BJ (cell line): ENCODE measurements around the gene PMEPA1. TPM values are rescaled to one million over a fixed set of nuclear protein-coding genes. Genes with fewer than 3 reads are reported as not detected.

Source experiments
- CTCF ChIA-PET: fragments of 350-600 bp; formaldehyde crosslinking; extraction: SDS; loops from one replicate; lab custom pipeline; 2021; ENCODE audit warnings: antibody characterized with exemption, inconsistent platforms; lab: Yijun Ruan, JAX
- POLR2A ChIA-PET: fragments of 300-600 bp; sonication (Branson Sonifier 250); formaldehyde crosslinking; extraction: SDS; loops from one replicate; lab custom pipeline; 2021; ENCODE audit warnings: antibody characterized with exemption; lab: Charles Lee
- DNase-seq: peaks from one replicate; pipeline ENCODE4 v3.0.0-alpha.2; 2011; ENCODE audit warnings: low read depth
- H3K27me3 ChIP-seq: 2 replicates; pipeline ENCODE4 v1.6.0; 2011; ENCODE audit warnings: low read length; ENCODE audit not compliant: control insufficient read depth, insufficient read depth
- H3K36me3 ChIP-seq: 2 replicates; pipeline ENCODE4 v1.5.1; 2011; ENCODE audit warnings: low read length; ENCODE audit not compliant: control insufficient read depth, insufficient read depth
- H3K4me3 ChIP-seq: 2 replicates; pipeline ENCODE4 v1.5.1; 2011; ENCODE audit warnings: low read depth, mild to moderate bottlenecking, control low read depth, low read length
- polyA plus RNA-seq: library from polyadenylated mRNA; depleted of rRNA; stranded (reverse); fragments of >200 nt; gene quantifications from 2 replicates; pipeline ENCODE4 v1.2.3, GENCODE V29; 2011
- TF ChIP-seq, protein P1 (sequence below): IDR thresholded peaks from 2 replicates; pipeline ENCODE4 v1.5.1; 2011; ENCODE audit warnings: low read depth, mild to moderate bottlenecking, control low read depth, inconsistent platforms, low read length, moderate library complexity; ENCODE audit not compliant: insufficient read depth

PMEPA1 gene
- polyA plus RNA-seq, 1 experiment: 5.0 TPM

DNA sequence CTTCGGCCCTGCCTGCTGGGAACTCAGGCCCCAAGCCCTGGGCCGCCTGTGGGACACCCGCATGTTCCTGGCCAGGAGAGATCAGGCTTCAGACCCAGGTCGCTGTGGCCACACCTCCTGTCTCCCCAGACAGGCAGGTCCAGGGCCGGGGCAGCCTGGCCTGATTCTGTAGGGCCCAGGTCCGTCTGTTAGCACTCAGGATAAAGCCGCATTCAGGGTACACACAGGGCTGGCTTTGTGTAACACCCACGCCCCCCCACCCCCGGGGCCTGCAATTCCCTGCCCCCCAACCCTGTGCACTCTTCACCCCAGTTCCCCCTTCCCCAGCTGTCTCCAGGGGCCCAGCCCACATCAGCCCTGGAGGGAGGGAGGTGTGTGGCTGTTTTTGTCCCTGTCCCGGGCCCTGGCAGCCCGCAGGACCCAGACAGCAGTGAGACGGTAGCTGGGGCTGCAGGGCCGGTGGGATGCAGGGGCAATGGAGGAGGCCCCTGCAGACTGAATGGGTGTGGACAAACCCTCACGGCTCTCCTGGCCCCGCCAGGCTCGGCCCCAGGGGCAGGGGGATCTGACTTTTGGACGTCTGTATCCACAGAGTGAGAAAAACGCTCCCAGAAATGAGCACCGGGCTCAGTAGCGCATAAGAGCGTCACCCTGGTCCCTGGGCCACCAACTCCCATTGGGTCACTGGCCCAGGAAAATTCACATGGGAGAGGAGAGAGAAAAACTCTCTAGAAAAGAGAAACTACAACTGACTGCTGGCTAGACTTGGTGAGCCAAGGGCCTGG is 47.2 kb downstream of the PMEPA1 start:
- POLR2A ChIA-PET: no interaction called here

DNA sequence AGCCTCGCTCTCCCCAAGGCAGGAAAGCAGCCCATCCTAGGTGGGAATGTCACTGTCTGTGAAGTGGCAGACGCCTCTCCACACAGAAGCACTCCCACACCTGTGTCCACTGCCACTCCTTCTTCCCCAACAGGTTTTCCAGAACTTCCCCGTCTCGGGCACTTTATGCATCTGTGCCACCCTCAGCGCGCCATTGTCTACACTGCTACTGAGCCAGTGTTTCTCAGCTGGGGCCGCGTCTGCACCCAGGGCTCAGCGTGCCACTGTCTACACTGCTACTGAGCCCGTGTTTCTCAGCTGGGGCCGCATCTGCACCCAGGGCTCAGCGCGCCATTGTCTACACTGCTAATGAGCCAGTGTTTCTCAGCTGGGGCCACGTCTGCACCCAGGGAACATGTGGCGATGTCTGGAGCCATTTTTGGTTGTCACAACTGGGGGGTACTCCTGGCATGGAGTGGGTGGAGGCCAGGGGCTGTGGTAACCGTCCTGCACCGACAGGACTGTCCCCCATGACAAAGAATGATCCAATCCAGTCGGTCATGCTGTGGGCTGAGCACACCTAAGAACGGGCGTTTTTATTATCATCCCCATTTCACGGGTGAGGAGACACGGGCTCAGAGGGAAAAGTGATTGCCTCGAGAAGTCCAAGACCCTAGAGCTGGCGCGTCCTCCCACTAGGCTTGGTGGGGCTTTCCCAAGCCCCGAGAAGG is 47.9 kb downstream of the PMEPA1 start:
- Histone ChIP-seq H3K27me3 (no peaks in the 10 kb centered on the region), H3K4me3 (no peak overlapping the region), H3K36me3 (peaks cover 1% of the 10 kb centered on the region; the same call in 1 of the 2 replicates)
- ChIA-PET POLR2A (no interaction called here), CTCF (interaction anchor here (0.6 to 1.5 kb wide), 3 partner anchors 8 to 1793 kb away, joined by 3 to 5 read pairs (median 3); no protein-coding TSS in a partner anchor)
- TF ChIP-seq, protein P1, sequence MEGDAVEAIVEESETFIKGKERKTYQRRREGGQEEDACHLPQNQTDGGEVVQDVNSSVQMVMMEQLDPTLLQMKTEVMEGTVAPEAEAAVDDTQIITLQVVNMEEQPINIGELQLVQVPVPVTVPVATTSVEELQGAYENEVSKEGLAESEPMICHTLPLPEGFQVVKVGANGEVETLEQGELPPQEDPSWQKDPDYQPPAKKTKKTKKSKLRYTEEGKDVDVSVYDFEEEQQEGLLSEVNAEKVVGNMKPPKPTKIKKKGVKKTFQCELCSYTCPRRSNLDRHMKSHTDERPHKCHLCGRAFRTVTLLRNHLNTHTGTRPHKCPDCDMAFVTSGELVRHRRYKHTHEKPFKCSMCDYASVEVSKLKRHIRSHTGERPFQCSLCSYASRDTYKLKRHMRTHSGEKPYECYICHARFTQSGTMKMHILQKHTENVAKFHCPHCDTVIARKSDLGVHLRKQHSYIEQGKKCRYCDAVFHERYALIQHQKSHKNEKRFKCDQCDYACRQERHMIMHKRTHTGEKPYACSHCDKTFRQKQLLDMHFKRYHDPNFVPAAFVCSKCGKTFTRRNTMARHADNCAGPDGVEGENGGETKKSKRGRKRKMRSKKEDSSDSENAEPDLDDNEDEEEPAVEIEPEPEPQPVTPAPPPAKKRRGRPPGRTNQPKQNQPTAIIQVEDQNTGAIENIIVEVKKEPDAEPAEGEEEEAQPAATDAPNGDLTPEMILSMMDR: no peak
- DNase-seq: no peak

More for the DNA sequence above, 47.2 kb downstream of the PMEPA1 start:
- CTCF ChIA-PET: interaction anchor here (0.7 to 1.5 kb wide), 2 partner anchors 9 to 518 kb away, joined by 3 to 5 read pairs; no protein-coding TSS in a partner anchor
- no peak overlapping the region for H3K4me3 ChIP-seq
- TF ChIP-seq, protein P1: no peak
- DNase-seq: no peak
- H3K36me3 ChIP-seq: peaks cover 1% of the 10 kb centered on the region; the same call in 1 of the 2 replicates
- H3K27me3 ChIP-seq: no peaks in the 10 kb centered on the region

DNA sequence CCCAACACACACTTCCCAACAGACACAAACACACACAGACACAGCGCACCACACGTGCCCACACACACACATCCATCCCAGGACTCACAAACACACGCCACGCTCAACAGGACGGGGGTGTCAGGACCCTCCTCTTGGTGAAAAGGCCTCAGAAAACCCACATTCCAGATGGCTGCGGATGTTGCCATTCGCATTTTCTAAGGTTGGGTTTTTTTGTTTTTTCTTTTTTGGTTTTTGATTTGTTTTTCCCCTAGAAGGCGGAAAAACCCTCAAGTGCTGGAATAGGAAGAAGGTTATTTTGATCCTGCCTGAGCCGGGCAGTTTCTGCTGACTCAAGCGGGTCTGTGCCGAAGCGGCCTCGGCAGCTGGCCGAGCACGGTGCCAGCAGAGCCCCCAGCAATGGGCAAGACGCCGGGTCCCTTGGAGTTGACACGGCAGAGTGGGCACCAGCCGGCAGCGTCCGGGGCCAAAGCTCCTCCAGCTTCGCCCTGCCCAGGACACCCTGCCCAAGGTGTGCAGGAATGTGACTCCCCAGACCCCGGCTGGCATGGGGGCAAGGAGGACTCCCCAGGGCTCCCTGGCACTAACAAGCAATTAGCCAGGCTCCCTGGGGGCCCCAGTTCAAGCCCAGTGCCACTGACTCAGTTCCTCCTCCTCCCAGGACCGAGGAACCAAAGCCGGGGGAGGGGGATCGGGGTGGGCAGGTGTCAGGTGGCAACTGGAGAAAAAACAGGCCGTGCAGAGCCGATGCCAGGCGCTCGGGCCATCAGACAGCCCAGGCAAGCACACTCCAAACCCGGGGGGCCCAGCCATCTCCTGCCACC is 48.7 kb downstream of the PMEPA1 start:
- Histone ChIP-seq H3K27me3 (no peaks in the 10 kb centered on the region), H3K36me3 (peaks cover 1% of the 10 kb centered on the region; the same call in 1 of the 2 replicates), H3K4me3 (no peak overlapping the region)
- DNase-seq: no peak
- TF ChIP-seq, protein P1: no peak
- ChIA-PET CTCF (interaction anchor here (0.6 kb wide), 1 partner anchor 1794 kb away, joined by 3 read pairs; no protein-coding TSS in a partner anchor), POLR2A (no interaction called here)

DNA sequence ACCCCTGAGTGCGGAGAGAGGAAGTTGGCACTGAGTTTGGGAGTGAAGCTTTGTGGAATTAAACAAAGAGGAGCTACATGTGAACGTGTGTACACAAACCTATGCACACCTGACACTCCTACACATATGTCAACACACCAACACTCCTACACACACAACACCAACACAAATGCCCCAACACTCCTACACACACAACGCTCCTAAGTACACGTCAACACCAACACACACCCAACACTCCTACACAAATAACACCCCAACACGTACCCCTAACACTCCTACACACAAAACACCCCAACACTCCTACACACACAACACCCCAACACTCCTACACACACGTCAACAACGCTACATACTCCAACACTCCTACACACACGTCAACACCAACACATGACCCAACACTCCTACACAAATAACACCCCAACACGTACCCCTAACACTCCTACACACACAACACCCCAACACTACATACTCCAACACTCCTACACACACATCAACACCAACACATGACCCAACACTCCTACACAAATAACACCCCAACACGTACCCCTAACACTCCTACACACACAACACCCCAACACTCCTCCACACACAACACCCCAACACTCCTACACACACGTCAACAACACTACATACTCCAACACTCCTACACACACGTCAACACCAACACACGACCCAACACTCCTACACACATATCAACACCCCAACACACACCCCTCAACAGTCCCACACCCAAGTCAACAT is 49.5 kb downstream of the PMEPA1 start:
- TF ChIP-seq, protein P1: no peak
- Histone ChIP-seq H3K36me3 (peaks cover 1% of the 10 kb centered on the region; the same call in 1 of the 2 replicates), H3K27me3 (no peaks in the 10 kb centered on the region), H3K4me3 (no peak overlapping the region)
- no peak for DNase-seq
- ChIA-PET POLR2A (no interaction called here), CTCF (interaction anchor here (1.6 to 1.9 kb wide), 2 partner anchors 427 to 519 kb away, joined by 4 to 7 read pairs; no protein-coding TSS in a partner anchor)
